Endodermal cell (in vitro differentiated cells): ENCODE data around the gene SNPH. TPM values are rescaled to one million over a fixed set of nuclear protein-coding genes. Genes with fewer than 3 reads are reported as not detected.

Experiments used
- DNase-seq: peaks from one replicate; pipeline ENCODE4 v3.0.0-alpha.2; 2017
- H3K27ac ChIP-seq: 2 replicates; pipeline ENCODE4 v1.5.1; 2013; ENCODE audit warnings: mild to moderate bottlenecking, low read depth, low read length, moderate library complexity
- H3K27me3 ChIP-seq: 2 replicates; pipeline ENCODE4 v1.6.1; 2013; ENCODE audit warnings: mild to moderate bottlenecking, low read length, moderate library complexity; ENCODE audit not compliant: insufficient read depth, control insufficient read depth, poor library complexity, severe bottlenecking
- H3K36me3 ChIP-seq: 2 replicates; pipeline ENCODE4 v1.7.0; 2013; ENCODE audit warnings: mild to moderate bottlenecking, low read length, moderate library complexity; ENCODE audit not compliant: control insufficient read depth, insufficient read depth
- H3K4me1 ChIP-seq: one replicate; pipeline ENCODE4 v1.7.0; 2013; ENCODE audit warnings: low read length; ENCODE audit not compliant: control insufficient read depth, insufficient read depth
- H3K4me3 ChIP-seq: 2 replicates; pipeline ENCODE4 v1.5.1; 2013; ENCODE audit warnings: mild to moderate bottlenecking, low read length, moderate library complexity
- H3K9ac ChIP-seq: 2 replicates; pipeline ENCODE4 v1.6.1; 2013; ENCODE audit warnings: mild to moderate bottlenecking, low read length, moderate library complexity; ENCODE audit not compliant: poor library complexity, severe bottlenecking; ENCODE audit errors: extremely low read depth
- H3K9me3 ChIP-seq: 2 replicates; pipeline ENCODE4 v1.6.1; 2013; ENCODE audit warnings: mild to moderate bottlenecking, low read length, moderate library complexity; ENCODE audit not compliant: control insufficient read depth
- H3K27ac Mint-ChIP-seq: 2 replicates; pipeline ENCODE4 v1.8.0; 2020; ENCODE audit warnings: mixed read lengths
- H3K27me3 Mint-ChIP-seq: 2 replicates; pipeline ENCODE4 v1.8.0; 2021; ENCODE audit warnings: mild to moderate bottlenecking, mixed read lengths; ENCODE audit not compliant: insufficient read depth
- H3K36me3 Mint-ChIP-seq: 2 replicates; pipeline ENCODE4 v1.8.0; 2020; ENCODE audit warnings: low read depth, mixed read lengths
- H3K4me1 Mint-ChIP-seq: 2 replicates; pipeline ENCODE4 v1.8.0; 2020; ENCODE audit warnings: mixed read lengths
- H3K4me3 Mint-ChIP-seq: 2 replicates; pipeline ENCODE4 v1.8.0; 2020; ENCODE audit warnings: mild to moderate bottlenecking, moderate library complexity, mixed read lengths
- H3K9me3 Mint-ChIP-seq: 2 replicates; pipeline ENCODE4 v1.8.0; 2020; ENCODE audit warnings: mild to moderate bottlenecking, mixed read lengths
- WGBS, 2 experiments: methylation state at CpG; one replicate each; pipeline versions ENCODE4 v1.1.5 to v1.1.7; 2013; ENCODE audit warnings: missing lambda C conversion rate in 2 of 2, mixed read lengths in 1 of 2; ENCODE audit not compliant: insufficient coverage in 1 of 2, insufficient read length in 1 of 2; 5-methylcytosine and 5-hydroxymethylcytosine counted together
- total RNA-seq, 2 donors: library from RNA; stranded (reverse); fragmentation: NEBNext Ultra II Directional in 1 of 2; extraction: Animal tissue kit (Norgen Biotek cat#: 25700) in 1 of 2; gene quantifications; 2 replicates in 1 of 2; 3 replicates in 1 of 2; pipeline ENCODE4 v1.2.1, GENCODE V29; 2021
- TF ChIP-seq, protein P1 (sequence below): fragments of 200-600 bp; sonication (generic); conservative IDR thresholded peaks from 2 replicates; pipeline ENCODE4 v1.5.0; 2021; ENCODE audit warnings: antibody characterized with exemption, mild to moderate bottlenecking

SNPH gene
- total RNA-seq, 2 donors from 2014 or later: 2.2 to 4.9 TPM

DNA sequence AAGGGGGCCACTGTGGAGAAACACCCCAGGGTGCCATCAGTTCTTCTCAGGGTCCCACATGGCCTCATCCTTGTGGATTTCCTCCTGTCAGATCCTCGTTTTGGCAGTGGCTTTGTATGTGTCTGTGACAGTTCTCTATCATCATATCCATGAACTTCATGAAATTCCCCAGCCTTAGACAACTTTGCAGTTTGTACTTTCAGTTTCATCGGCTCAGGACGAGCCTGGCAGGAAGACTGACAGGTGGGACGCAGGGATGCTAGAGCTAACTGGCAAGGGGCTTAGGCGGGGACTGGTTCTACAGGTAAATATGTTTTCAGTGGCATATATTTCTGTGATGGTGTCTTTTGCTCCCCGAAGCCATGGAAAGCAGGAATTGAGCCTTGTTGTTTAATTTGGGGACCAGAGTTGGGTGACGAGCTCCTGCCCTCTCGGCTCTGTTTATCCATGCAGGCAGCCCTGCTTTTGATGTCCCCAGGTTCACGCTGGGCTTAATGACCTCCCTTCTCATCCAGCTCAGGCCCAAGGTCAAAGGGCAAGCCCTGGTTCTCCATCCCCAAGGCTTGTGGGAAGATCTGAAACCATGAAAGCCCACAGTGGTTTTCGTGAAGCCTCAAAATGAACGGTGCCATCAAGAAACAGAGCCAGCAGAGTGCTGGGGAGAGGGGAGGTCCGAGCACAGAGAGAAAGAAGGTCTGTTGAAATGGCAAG is 51.6 kb downstream of the SNPH start:
- H3K27me3 ChIP-seq: peaks cover 4% of the 10 kb centered on the region
- H3K4me1 ChIP-seq: no peaks in the 10 kb centered on the region
- H3K9me3 ChIP-seq: no peaks in the 10 kb centered on the region
- no peak overlapping the region for H3K4me3 ChIP-seq
- TF ChIP-seq, protein P1, sequence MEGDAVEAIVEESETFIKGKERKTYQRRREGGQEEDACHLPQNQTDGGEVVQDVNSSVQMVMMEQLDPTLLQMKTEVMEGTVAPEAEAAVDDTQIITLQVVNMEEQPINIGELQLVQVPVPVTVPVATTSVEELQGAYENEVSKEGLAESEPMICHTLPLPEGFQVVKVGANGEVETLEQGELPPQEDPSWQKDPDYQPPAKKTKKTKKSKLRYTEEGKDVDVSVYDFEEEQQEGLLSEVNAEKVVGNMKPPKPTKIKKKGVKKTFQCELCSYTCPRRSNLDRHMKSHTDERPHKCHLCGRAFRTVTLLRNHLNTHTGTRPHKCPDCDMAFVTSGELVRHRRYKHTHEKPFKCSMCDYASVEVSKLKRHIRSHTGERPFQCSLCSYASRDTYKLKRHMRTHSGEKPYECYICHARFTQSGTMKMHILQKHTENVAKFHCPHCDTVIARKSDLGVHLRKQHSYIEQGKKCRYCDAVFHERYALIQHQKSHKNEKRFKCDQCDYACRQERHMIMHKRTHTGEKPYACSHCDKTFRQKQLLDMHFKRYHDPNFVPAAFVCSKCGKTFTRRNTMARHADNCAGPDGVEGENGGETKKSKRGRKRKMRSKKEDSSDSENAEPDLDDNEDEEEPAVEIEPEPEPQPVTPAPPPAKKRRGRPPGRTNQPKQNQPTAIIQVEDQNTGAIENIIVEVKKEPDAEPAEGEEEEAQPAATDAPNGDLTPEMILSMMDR: no peak
- Mint-ChIP-seq H3K36me3 (no peaks in the 10 kb centered on the region), H3K27me3 (peaks cover 28% of the 10 kb centered on the region), H3K27ac (no peak overlapping the region), H3K4me3 (no peak overlapping the region), H3K9me3 (no peaks in the 10 kb centered on the region), H3K4me1 (no peaks in the 10 kb centered on the region)
- no peak overlapping the region for H3K27ac ChIP-seq
- no peak overlapping the region for H3K9ac ChIP-seq
- 70 to 76% methylated on average over 7 to 12 of the region's 12 CpGs for WGBS, 2 experiments
- no peaks in the 10 kb centered on the region for H3K36me3 ChIP-seq
- DNase-seq: no peak

DNA sequence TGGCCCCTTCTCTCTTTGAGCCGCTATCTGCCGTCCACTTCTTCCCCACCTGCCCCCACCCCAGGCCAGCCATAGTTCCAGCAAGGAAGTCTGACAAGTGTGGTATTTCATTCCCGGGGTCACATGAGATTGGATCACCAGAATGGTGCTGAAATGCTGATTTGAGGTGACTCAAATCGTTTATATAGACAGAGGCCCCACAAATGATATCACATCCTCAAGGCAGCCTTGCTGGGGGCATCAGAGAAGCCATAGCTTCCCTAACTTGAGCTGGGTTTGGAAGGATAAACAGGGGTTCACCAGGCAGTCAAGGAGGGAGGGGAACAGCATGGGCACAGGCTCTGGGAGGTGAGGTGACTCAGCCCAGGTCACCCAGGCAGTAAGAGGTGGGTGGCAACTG is 53.0 kb downstream of the SNPH start:
- Histone ChIP-seq H3K4me3 (no peak overlapping the region), H3K9me3 (no peaks in the 10 kb centered on the region), H3K36me3 (no peaks in the 10 kb centered on the region), H3K4me1 (no peaks in the 10 kb centered on the region), H3K27ac (no peak overlapping the region), H3K9ac (no peak overlapping the region), H3K27me3 (peaks cover 4% of the 10 kb centered on the region)
- 78 to 100% methylated on average over 2 to 4 of the region's 4 CpGs for WGBS, 2 experiments
- Mint-ChIP-seq H3K27me3 (peaks cover 25% of the 10 kb centered on the region), H3K4me1 (no peaks in the 10 kb centered on the region), H3K4me3 (no peak overlapping the region), H3K36me3 (no peaks in the 10 kb centered on the region), H3K9me3 (no peaks in the 10 kb centered on the region), H3K27ac (no peak overlapping the region)
- TF ChIP-seq, protein P1: no peak
- DNase-seq: no peak

DNA sequence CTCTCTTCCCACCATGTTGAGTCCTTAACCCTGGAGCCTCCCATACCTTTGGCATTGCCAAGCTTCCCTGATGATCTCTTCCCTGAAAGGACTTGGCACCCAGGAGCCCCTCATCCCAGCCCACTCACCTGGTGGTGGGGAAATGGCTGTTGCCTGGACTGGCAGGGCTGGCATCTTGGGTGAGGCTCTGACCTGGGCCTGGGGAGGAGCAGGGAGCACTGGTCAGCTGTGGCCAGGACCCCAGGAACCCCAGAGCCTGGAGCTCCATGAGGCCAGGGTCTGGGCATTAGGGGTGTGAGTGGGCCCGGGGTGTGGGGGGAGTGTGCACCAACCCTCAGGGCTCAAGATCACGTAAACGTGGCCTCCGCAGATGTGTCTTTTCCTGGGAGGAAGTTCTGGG is 53.4 kb downstream of the SNPH start:
- no peaks in the 10 kb centered on the region for H3K9me3 ChIP-seq
- H3K36me3 Mint-ChIP-seq: no peaks in the 10 kb centered on the region
- H3K27ac ChIP-seq: no peak overlapping the region
- H3K27me3 Mint-ChIP-seq: peaks cover 25% of the 10 kb centered on the region
- H3K4me3 ChIP-seq: no peak overlapping the region
- H3K4me1 Mint-ChIP-seq: no peaks in the 10 kb centered on the region
- H3K4me3 Mint-ChIP-seq: no peak overlapping the region
- H3K4me1 ChIP-seq: no peaks in the 10 kb centered on the region
- H3K9ac ChIP-seq: no peak overlapping the region
- no peaks in the 10 kb centered on the region for H3K9me3 Mint-ChIP-seq
- peaks cover 4% of the 10 kb centered on the region for H3K27me3 ChIP-seq
- TF ChIP-seq, protein P1: no peak
- DNase-seq: no peak
- H3K27ac Mint-ChIP-seq: no peak overlapping the region
- no peaks in the 10 kb centered on the region for H3K36me3 ChIP-seq
- WGBS, 2 experiments: 92% methylated on average over 4 of the region's 4 CpGs; no CpG with 5 or more reads in 1 of the 2 experiments
